RWPE2 (cell line): ENCODE results near the gene WDR37.

ENCODE experiments used
- ATAC-seq: fragments of 200-7000 bp; cut with Tn5 transposase; 3 replicates; pipeline ENCODE4 v1.9.1; 2021; ENCODE audit warnings: low read depth
- DNase-seq: peaks from one replicate; pipeline ENCODE4 v3.0.0-alpha.2; 2020; ENCODE audit warnings: low spot score
- H3K27ac ChIP-seq: fragments of 450-650 bp; 2 replicates; pipeline ENCODE4 v1.5.1; 2017; ENCODE audit warnings: mild to moderate bottlenecking; ENCODE audit not compliant: poor library complexity, severe bottlenecking
- H3K27me3 ChIP-seq: fragments of 250-450 bp; sonication (Bioruptor Pico); 2 replicates; pipeline ENCODE4 v1.5.1; 2021; ENCODE audit warnings: mild to moderate bottlenecking, moderate library complexity; ENCODE audit not compliant: insufficient read depth, poor library complexity, severe bottlenecking
- H3K36me3 ChIP-seq: fragments of 250-450 bp; sonication (Bioruptor Pico); 2 replicates; pipeline ENCODE4 v1.5.1; 2020; ENCODE audit warnings: low read depth, mild to moderate bottlenecking, moderate library complexity
- H3K4me1 ChIP-seq: fragments of 250-450 bp; sonication (Bioruptor Pico); 2 replicates; pipeline ENCODE4 v1.5.1; 2021; ENCODE audit warnings: mild to moderate bottlenecking, moderate library complexity; ENCODE audit not compliant: insufficient read depth, poor library complexity, severe bottlenecking
- H3K4me3 ChIP-seq: fragments of 250-450 bp; sonication (Bioruptor Pico); 2 replicates; pipeline ENCODE4 v1.5.1; 2021; ENCODE audit warnings: mild to moderate bottlenecking, moderate library complexity; ENCODE audit not compliant: severe bottlenecking
- H3K9me3 ChIP-seq: fragments of 250-450 bp; sonication (Bioruptor Pico); 2 replicates; pipeline ENCODE4 v1.5.1; 2021; ENCODE audit warnings: mild to moderate bottlenecking, moderate library complexity; ENCODE audit not compliant: severe bottlenecking
- CTCF ChIP-seq: fragments of 450-650 bp; IDR thresholded peaks from one replicate; pipeline ENCODE4 v1.5.1; 2017; ENCODE audit warnings: mild to moderate bottlenecking, moderate library complexity; ENCODE audit not compliant: poor library complexity, severe bottlenecking

The WDR37 gene

GRCh38 chr10:1152386-1153250, 96.4 kb downstream of the WDR37 start:
- TF ChIP-seq CTCF = no peak
- H3K4me1 ChIP-seq = no peaks in the 10 kb centered on the region
- no peak overlapping the region for H3K27ac ChIP-seq
- H3K4me3 ChIP-seq = no peak overlapping the region
- DNase-seq (no peak), ATAC-seq (no peak)
- H3K9me3 ChIP-seq = no peaks in the 10 kb centered on the region
- H3K36me3 ChIP-seq = no peaks in the 10 kb centered on the region
- no peaks in the 10 kb centered on the region for H3K27me3 ChIP-seq

GRCh38 chr10:1153251-1153763, 97.1 kb downstream of the WDR37 start:
- Histone ChIP-seq H3K4me1 (no peaks in the 10 kb centered on the region), H3K27ac (no peak overlapping the region), H3K36me3 (no peaks in the 10 kb centered on the region), H3K27me3 (no peaks in the 10 kb centered on the region), H3K4me3 (no peak overlapping the region), H3K9me3 (no peaks in the 10 kb centered on the region)
- DNase-seq (no peak), ATAC-seq (no peak)
- TF ChIP-seq CTCF = no peak

DNA sequence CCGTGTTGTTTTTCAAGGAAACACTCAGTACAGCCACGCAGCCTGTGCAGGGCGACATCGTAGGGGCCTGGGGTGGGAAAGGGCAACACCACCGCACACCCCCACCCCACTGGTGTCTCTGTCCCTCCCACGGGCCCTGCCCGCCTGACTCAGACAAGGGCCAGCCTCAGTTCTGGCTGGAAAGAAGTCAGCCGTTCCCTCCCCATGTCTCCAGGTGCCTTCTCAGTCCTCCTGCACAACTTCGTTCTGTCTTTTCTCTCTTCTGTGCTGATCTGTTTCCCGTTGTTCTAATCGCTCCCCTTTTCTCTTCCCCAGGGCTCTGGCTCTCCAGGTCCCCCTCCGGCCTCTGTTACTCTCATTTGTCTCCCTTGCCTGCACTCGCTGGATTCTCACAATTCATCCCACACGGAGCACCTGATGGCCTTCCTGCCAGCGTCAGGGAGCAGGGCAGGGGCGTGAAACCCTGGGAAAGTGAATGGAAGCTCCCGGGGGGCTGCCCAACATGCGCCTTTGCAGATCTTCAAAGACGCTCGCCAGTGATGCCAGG, 97.7 kb downstream of the WDR37 start:
- Histone ChIP-seq H3K4me1 (no peaks in the 10 kb centered on the region), H3K36me3 (no peaks in the 10 kb centered on the region), H3K9me3 (no peaks in the 10 kb centered on the region), H3K27ac (no peak overlapping the region), H3K27me3 (no peaks in the 10 kb centered on the region), H3K4me3 (no peak overlapping the region)
- no peak for TF ChIP-seq CTCF
- no peak for DNase-seq
- ATAC-seq = no peak

DNA sequence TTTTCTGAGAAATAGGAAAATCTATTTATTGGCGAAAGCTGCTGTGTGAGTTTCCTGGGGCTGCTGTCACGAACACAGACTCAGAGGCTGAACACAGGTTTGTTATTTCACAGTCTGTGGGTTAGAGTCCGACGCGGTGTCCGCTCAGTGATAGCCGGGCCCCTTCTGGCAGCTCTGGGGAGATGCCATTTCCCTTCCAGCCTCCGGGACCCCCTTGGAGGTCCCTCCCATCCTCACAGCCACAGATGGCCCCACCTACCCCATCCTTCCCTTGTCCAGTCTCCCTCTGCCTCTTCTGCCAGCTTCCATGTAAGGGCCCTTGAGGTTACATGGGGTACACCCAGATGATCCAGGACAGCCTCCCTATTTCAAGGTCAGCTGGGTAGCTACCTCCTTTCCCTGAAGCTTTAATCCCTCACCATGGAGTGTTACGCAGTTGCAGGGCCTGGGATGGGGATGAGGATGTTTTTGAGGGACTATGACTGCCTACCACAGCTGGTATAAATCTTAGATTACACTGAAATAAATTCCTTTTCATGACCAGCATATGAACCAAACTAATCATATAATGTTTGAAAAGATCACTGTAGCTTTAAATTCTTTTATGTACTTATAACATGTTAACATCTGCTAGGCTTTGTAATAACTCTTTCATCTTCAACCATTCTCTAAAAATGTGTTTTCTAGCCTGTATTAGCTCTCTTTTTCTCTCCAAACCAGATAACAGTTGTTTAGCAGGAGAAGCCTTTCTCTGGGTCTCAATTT, 98.5 kb downstream of the WDR37 start:
- ATAC-seq (no peak), DNase-seq (no peak)
- H3K27ac ChIP-seq = no peak overlapping the region
- no peaks in the 10 kb centered on the region for H3K36me3 ChIP-seq
- no peaks in the 10 kb centered on the region for H3K9me3 ChIP-seq
- TF ChIP-seq CTCF = no peak
- no peaks in the 10 kb centered on the region for H3K4me1 ChIP-seq
- no peak overlapping the region for H3K4me3 ChIP-seq
- no peaks in the 10 kb centered on the region for H3K27me3 ChIP-seq
